Measurements from ENCODE around the gene RFX8. TPM values are rescaled to one million over a fixed set of nuclear protein-coding genes. Genes with fewer than 3 reads are reported as not detected.

RFX8 gene
- total RNA-seq, 2 donors from 2014 or later: 0.97 TPM; not detected in 1

GRCh38 chr2:101382442-101382841 is 92.5 kb downstream of the RFX8 start:
- WGBS: 83% methylated on average over 2 of the region's 2 CpGs

GRCh38 chr2:101380376-101380775 is 94.5 kb downstream of the RFX8 start:
- intact Hi-C loops (cut with DNase I): no loop called here
- TF ChIP-seq POLR2A (IDR thresholded peaks at IDR 0.05) (no peak), POLR2AphosphoS5 (IDR thresholded peaks at IDR 0.05) (peak; percentile 11), CTCF (IDR thresholded peaks at IDR 0.05) (no peak)
- Histone ChIP-seq H3K4me3 (no peak overlapping the region), H3K27ac (no peak overlapping the region), H3K36me3 (no peaks in the 10 kb centered on the region), H3K9me3 (no peaks in the 10 kb centered on the region), H3K27me3 (replicated peaks; ENCODE audit: insufficient read depth) (no peaks in the 10 kb centered on the region), H3K4me1 (replicated peaks) (no peaks in the 10 kb centered on the region)
- WGBS: 33% methylated on average over 11 of the region's 11 CpGs
- peak; percentile 25 for DNase-seq (ENCODE audit: low spot score)

More at GRCh38 chr2:101382442-101382841, 92.5 kb downstream of the RFX8 start:
- H3K9me3 ChIP-seq: no peaks in the 10 kb centered on the region
- no peaks in the 10 kb centered on the region for H3K36me3 ChIP-seq
- intact Hi-C loops (cut with DNase I): no loop called here
- no peak overlapping the region for H3K27ac ChIP-seq
- H3K27me3 ChIP-seq (replicated peaks; ENCODE audit: insufficient read depth): no peaks in the 10 kb centered on the region
- TF ChIP-seq POLR2A (IDR thresholded peaks at IDR 0.05) (no peak), POLR2AphosphoS5 (IDR thresholded peaks at IDR 0.05) (no peak), CTCF (IDR thresholded peaks at IDR 0.05) (no peak)
- no peak for DNase-seq (ENCODE audit: low spot score)
- no peak overlapping the region for H3K4me3 ChIP-seq
- H3K4me1 ChIP-seq (replicated peaks): no peaks in the 10 kb centered on the region

GRCh38 chr2:101379091-101379490 is 95.8 kb downstream of the RFX8 start:
- DNase-seq (ENCODE audit: low spot score): no peak
- H3K36me3 ChIP-seq: no peaks in the 10 kb centered on the region
- H3K27ac ChIP-seq: no peak overlapping the region
- no peak overlapping the region for H3K4me3 ChIP-seq
- no peaks in the 10 kb centered on the region for H3K9me3 ChIP-seq
- H3K27me3 ChIP-seq (replicated peaks; ENCODE audit: insufficient read depth): no peaks in the 10 kb centered on the region
- H3K4me1 ChIP-seq (replicated peaks): no peaks in the 10 kb centered on the region
- 84% methylated on average over 2 of the region's 2 CpGs for WGBS
- TF ChIP-seq POLR2A (IDR thresholded peaks at IDR 0.05) (no peak), CTCF (IDR thresholded peaks at IDR 0.05) (no peak), POLR2AphosphoS5 (IDR thresholded peaks at IDR 0.05) (no peak)
- intact Hi-C loops (cut with DNase I): no loop called here

- Histone ChIP-seq H3K27ac (no peak overlapping the region), H3K36me3 (no peaks in the 10 kb centered on the region), H3K4me3 (no peak overlapping the region), H3K4me1 (replicated peaks) (no peaks in the 10 kb centered on the region), H3K9me3 (no peaks in the 10 kb centered on the region), H3K27me3 (replicated peaks; ENCODE audit: insufficient read depth) (no peaks in the 10 kb centered on the region)
- 66% methylated on average over 9 of the region's 9 CpGs for WGBS
- TF ChIP-seq CTCF (IDR thresholded peaks at IDR 0.05): no peak
- no peak for TF ChIP-seq POLR2AphosphoS5 (IDR thresholded peaks at IDR 0.05)
- no peak for TF ChIP-seq POLR2A (IDR thresholded peaks at IDR 0.05)
- DNase-seq (ENCODE audit: low spot score): no peak
- intact Hi-C loops (cut with DNase I): no loop called here
These were observed 99.3 kb downstream of the RFX8 start for GRCh38 chr2:101375653-101376052.

GRCh38 chr2:101374821-101375561 is 99.9 kb downstream of the RFX8 start:
- no peaks in the 10 kb centered on the region for H3K4me1 ChIP-seq (replicated peaks)
- DNase-seq (ENCODE audit: low spot score): no peak
- no peaks in the 10 kb centered on the region for H3K27me3 ChIP-seq (replicated peaks; ENCODE audit: insufficient read depth)
- no peak overlapping the region for H3K27ac ChIP-seq
- intact Hi-C loops (cut with DNase I): no loop called here
- H3K36me3 ChIP-seq: no peaks in the 10 kb centered on the region
- no peak for TF ChIP-seq CTCF (IDR thresholded peaks at IDR 0.05)
- no peak for TF ChIP-seq POLR2A (IDR thresholded peaks at IDR 0.05)
- TF ChIP-seq POLR2AphosphoS5 (IDR thresholded peaks at IDR 0.05): no peak
- H3K9me3 ChIP-seq: no peaks in the 10 kb centered on the region
- 93% methylated on average over 7 of the region's 7 CpGs for WGBS
- H3K4me3 ChIP-seq: no peak overlapping the region
